Large intestine (tissue), 3 donors: ENCODE results near the gene RGS8. TPM values are rescaled to one million over a fixed set of nuclear protein-coding genes. Genes with fewer than 3 reads are reported as not detected.
"Not testable (repeated sequence)": the region's sequence is repeated elsewhere in the genome, so short reads cannot be mapped to it uniquely, and the experiment has no call there.

Source experiments
- DNase-seq, 2 donors: peaks; one replicate each; pipeline versions ENCODE4 v3.0.0 to v3.0.0-alpha.2; 2013
- H3K27ac ChIP-seq: one replicate; pipeline ENCODE4 v1.5.1; 2013; ENCODE audit warnings: low read length
- H3K27me3 ChIP-seq: 2 replicates; pipeline ENCODE4 v1.6.1; 2013; ENCODE audit warnings: low read length; ENCODE audit not compliant: control insufficient read depth, insufficient read depth
- H3K36me3 ChIP-seq: 2 replicates; pipeline ENCODE4 v1.6.1; 2013; ENCODE audit warnings: low read length; ENCODE audit not compliant: control insufficient read depth, insufficient read depth
- H3K4me1 ChIP-seq: one replicate; pipeline ENCODE4 v1.6.1; 2013; ENCODE audit warnings: low read length; ENCODE audit not compliant: control insufficient read depth, insufficient read depth
- H3K4me3 ChIP-seq: one replicate; pipeline ENCODE4 v1.5.1; 2013; ENCODE audit warnings: low read length
- H3K9me3 ChIP-seq: one replicate; pipeline ENCODE4 v1.6.1; 2013; ENCODE audit warnings: mild to moderate bottlenecking, low read depth, low read length, moderate library complexity; ENCODE audit not compliant: control insufficient read depth
- WGBS: methylation state at CpG from one replicate; pipeline ENCODE4 v1.1.5; 2013; ENCODE audit warnings: low lambda C conversion rate; ENCODE audit not compliant: insufficient coverage; 5-methylcytosine and 5-hydroxymethylcytosine counted together
- polyA plus RNA-seq: library from polyadenylated mRNA; unstranded; fragments of 120-200 nt; gene quantifications from one replicate; pipeline ENCODE4 v1.2.1, GENCODE V29; 2013

Gene RGS8
- polyA plus RNA-seq, 1 donor, result 0.19 TPM

- no peaks in the 10 kb centered on the region for H3K4me1 ChIP-seq
- no peaks in the 10 kb centered on the region for H3K9me3 ChIP-seq
- no peaks in the 10 kb centered on the region for H3K36me3 ChIP-seq
- H3K4me3 ChIP-seq, result no peak overlapping the region
- peaks cover 3% of the 10 kb centered on the region for H3K27me3 ChIP-seq
- WGBS, result 33% methylated on average over 1 of the region's 1 CpG
- no peak for DNase-seq
- no peak overlapping the region for H3K27ac ChIP-seq
Observed at GRCh38 chr1:182702826-182703524, 18.6 kb upstream of the RGS8 start.

GRCh38 chr1:182700351-182700709 is 15.9 kb upstream of the RGS8 start:
- no peak overlapping the region for H3K4me3 ChIP-seq

GRCh38 chr1:182699393-182700350 is 15.3 kb upstream of the RGS8 start:
- WGBS, result no CpG with 5 or more reads among the region's 27 CpGs
- DNase-seq, result no peak
- Histone ChIP-seq H3K27me3 (peaks cover 5% of the 10 kb centered on the region), H3K4me1 (no peaks in the 10 kb centered on the region), H3K9me3 (no peaks in the 10 kb centered on the region), H3K36me3 (no peaks in the 10 kb centered on the region), H3K27ac (no peak overlapping the region), H3K4me3 (no peak overlapping the region)

More at GRCh38 chr1:182700351-182700709, 15.9 kb upstream of the RGS8 start:
- no peaks in the 10 kb centered on the region for H3K9me3 ChIP-seq
- no peaks in the 10 kb centered on the region for H3K4me1 ChIP-seq
- DNase-seq, result no peak
- H3K36me3 ChIP-seq, result no peaks in the 10 kb centered on the region
- H3K27ac ChIP-seq, result no peak overlapping the region
- 82% methylated on average over 1 of the region's 9 CpGs for WGBS
- H3K27me3 ChIP-seq, result peaks cover 5% of the 10 kb centered on the region

GRCh38 chr1:182698971-182699370 is 14.6 kb upstream of the RGS8 start:
- Histone ChIP-seq H3K27me3 (peaks cover 5% of the 10 kb centered on the region), H3K4me1 (no peaks in the 10 kb centered on the region), H3K9me3 (no peaks in the 10 kb centered on the region), H3K36me3 (no peaks in the 10 kb centered on the region), H3K4me3 (no peak overlapping the region), H3K27ac (no peak overlapping the region)
- DNase-seq, result no peak
- 100% methylated on average over 3 of the region's 5 CpGs for WGBS

- not testable (repeated sequence) for H3K36me3 ChIP-seq, H3K27ac ChIP-seq, H3K4me1 ChIP-seq, H3K9me3 ChIP-seq, H3K27me3 ChIP-seq, H3K4me3 ChIP-seq, DNase-seq
Observed at GRCh38 chr1:182693139-182693538, 8.8 kb upstream of the RGS8 start.

- no peaks in the 10 kb centered on the region for H3K36me3 ChIP-seq
- peaks cover 5% of the 10 kb centered on the region for H3K4me1 ChIP-seq
- no peak for DNase-seq
- no peak overlapping the region for H3K4me3 ChIP-seq
- no peaks in the 10 kb centered on the region for H3K9me3 ChIP-seq
- no CpG with 5 or more reads among the region's 1 CpG for WGBS
- no peaks in the 10 kb centered on the region for H3K27me3 ChIP-seq
- no peak overlapping the region for H3K27ac ChIP-seq
Observed at GRCh38 chr1:182690886-182691443, 6.6 kb upstream of the RGS8 start.

- 30% methylated on average over 2 of the region's 8 CpGs for WGBS
Observed at GRCh38 chr1:182688436-182689205, 4.2 kb upstream of the RGS8 start.

GRCh38 chr1:182687361-182687760 is 3.0 kb upstream of the RGS8 start:
- Histone ChIP-seq H3K27me3 (peaks cover 15% of the 10 kb centered on the region), H3K9me3 (no peaks in the 10 kb centered on the region), H3K4me3 (no peak overlapping the region), H3K4me1 (peaks cover 5% of the 10 kb centered on the region), H3K27ac (no peak overlapping the region), H3K36me3 (no peaks in the 10 kb centered on the region)
- DNase-seq, result no peak

More at GRCh38 chr1:182688436-182689205, 4.2 kb upstream of the RGS8 start:
- peak; percentile 26 to 68 for DNase-seq
- Histone ChIP-seq H3K4me1 (peaks cover 5% of the 10 kb centered on the region), H3K4me3 (no peak overlapping the region), H3K27ac (no peak overlapping the region), H3K27me3 (peaks cover 11% of the 10 kb centered on the region), H3K36me3 (no peaks in the 10 kb centered on the region), H3K9me3 (no peaks in the 10 kb centered on the region)

GRCh38 chr1:182686446-182686845 is 2.1 kb upstream of the RGS8 start:
- WGBS, result no CpG with 5 or more reads among the region's 1 CpG
- Histone ChIP-seq H3K36me3 (no peaks in the 10 kb centered on the region), H3K27me3 (peaks cover 15% of the 10 kb centered on the region), H3K4me1 (peaks cover 5% of the 10 kb centered on the region), H3K9me3 (no peaks in the 10 kb centered on the region), H3K27ac (no peak overlapping the region), H3K4me3 (no peak overlapping the region)
- DNase-seq, result peak in 1 of 2 donors; percentile 55

- DNase-seq, result no peak
- Histone ChIP-seq H3K4me1 (peaks cover 5% of the 10 kb centered on the region), H3K27ac (no peak overlapping the region), H3K9me3 (no peaks in the 10 kb centered on the region), H3K36me3 (no peaks in the 10 kb centered on the region), H3K4me3 (no peak overlapping the region), H3K27me3 (peaks cover 17% of the 10 kb centered on the region)
- WGBS, result no CpG with 5 or more reads among the region's 4 CpGs
Observed at GRCh38 chr1:182685215-182685614, 828 bp upstream of the RGS8 start.
